Upper lobe of right lung (tissue), 1 donor: ENCODE results near the gene CCAR1. TPM values are rescaled to one million over a fixed set of nuclear protein-coding genes. Genes with fewer than 3 reads are reported as not detected.
A peak's percentile ranks its signal among the peaks of the same experiment; 100 is the strongest.

Experiments used
- ATAC-seq: fragments of 200-7000 bp; cut with Tn5 transposase; one replicate; pipeline ENCODE4 v1.9.1; 2020; ENCODE audit warnings: mild to moderate bottlenecking, moderate library complexity
- DNase-seq: peaks from one replicate; pipeline ENCODE4 v3.0.0-alpha.2; 2020
- H3K27ac ChIP-seq: fragments of 200-600 bp; one replicate; pipeline ENCODE4 v1.8.0; 2022
- H3K27me3 ChIP-seq: fragments of 200-600 bp; one replicate; pipeline ENCODE4 v1.8.0; 2022; ENCODE audit warnings: mild to moderate bottlenecking
- H3K36me3 ChIP-seq: fragments of 200-600 bp; one replicate; pipeline ENCODE4 v1.8.0; 2022
- H3K4me1 ChIP-seq: fragments of 200-600 bp; one replicate; pipeline ENCODE4 v1.8.0; 2022
- H3K4me3 ChIP-seq: fragments of 200-600 bp; one replicate; pipeline ENCODE4 v1.8.0; 2022; ENCODE audit warnings: mild to moderate bottlenecking
- H3K9me3 ChIP-seq: fragments of 200-600 bp; one replicate; pipeline ENCODE4 v1.8.0; 2022
- CTCF ChIP-seq: fragments of 200-600 bp; IDR thresholded peaks from one replicate; pipeline ENCODE4 v1.8.0; 2022; ENCODE audit warnings: antibody characterized with exemption
- intact Hi-C: fragments of 100-400 bp; cut with DNase I; formaldehyde crosslinking; loops from one replicate; pipeline ENCODE4 v1.11.0; 2022
- total RNA-seq: library from RNA; stranded (reverse); fragmentation: NEBNext Ultra II Directional; extraction: Animal tissue kit (Norgen Biotek cat#: 25700); gene quantifications from one replicate; pipeline ENCODE4 v1.2.1, GENCODE V29; 2021
- donor health status: DM: no; HTN: yes; CAD: no; lungs with severe emphysema.

CCAR1 gene
- total RNA-seq, 1 donor from 2014 or later = 45.8 TPM

GRCh38 chr10:68781613-68782574, 60.9 kb downstream of the CCAR1 start:
- TF ChIP-seq CTCF = no peak
- Histone ChIP-seq H3K9me3 (no peaks in the 10 kb centered on the region), H3K27me3 (no peaks in the 10 kb centered on the region), H3K4me1 (no peaks in the 10 kb centered on the region), H3K4me3 (no peak overlapping the region), H3K36me3 (peaks cover 78% of the 10 kb centered on the region), H3K27ac (no peak overlapping the region)
- DNase-seq (no peak), ATAC-seq (no peak)
- intact Hi-C loops = no loop called here

- peaks cover 78% of the 10 kb centered on the region for H3K36me3 ChIP-seq
- no peak for TF ChIP-seq CTCF
- H3K4me1 ChIP-seq = no peaks in the 10 kb centered on the region
- DNase-seq (no peak), ATAC-seq (no peak)
- H3K27ac ChIP-seq = no peak overlapping the region
- intact Hi-C loops = no loop called here
- no peaks in the 10 kb centered on the region for H3K27me3 ChIP-seq
- H3K4me3 ChIP-seq = no peak overlapping the region
- no peaks in the 10 kb centered on the region for H3K9me3 ChIP-seq
These were observed 63.4 kb downstream of the CCAR1 start for GRCh38 chr10:68784476-68784875.

- intact Hi-C loops = no loop called here
- DNase-seq (no peak), ATAC-seq (no peak)
- no peaks in the 10 kb centered on the region for H3K27me3 ChIP-seq
- peaks cover 91% of the 10 kb centered on the region for H3K36me3 ChIP-seq
- no peak overlapping the region for H3K27ac ChIP-seq
- H3K9me3 ChIP-seq = no peaks in the 10 kb centered on the region
- TF ChIP-seq CTCF = no peak
- H3K4me3 ChIP-seq = no peak overlapping the region
- H3K4me1 ChIP-seq = no peaks in the 10 kb centered on the region
These were observed 66.8 kb downstream of the CCAR1 start for GRCh38 chr10:68787813-68788212.

GRCh38 chr10:68790476-68790875, 69.4 kb downstream of the CCAR1 start:
- H3K27me3 ChIP-seq = no peaks in the 10 kb centered on the region
- no peak for TF ChIP-seq CTCF
- no peak for ATAC-seq
- DNase-seq = no peak
- no peak overlapping the region for H3K4me3 ChIP-seq
- intact Hi-C loops = no loop called here
- H3K9me3 ChIP-seq = no peaks in the 10 kb centered on the region
- H3K4me1 ChIP-seq = no peaks in the 10 kb centered on the region
- no peak overlapping the region for H3K27ac ChIP-seq
- peaks cover 92% of the 10 kb centered on the region for H3K36me3 ChIP-seq

- H3K36me3 ChIP-seq = peaks cover 85% of the 10 kb centered on the region
- H3K4me1 ChIP-seq = no peaks in the 10 kb centered on the region
- intact Hi-C loops = no loop called here
- TF ChIP-seq CTCF = peak; percentile 19
- no peak overlapping the region for H3K4me3 ChIP-seq
- no peaks in the 10 kb centered on the region for H3K9me3 ChIP-seq
- no peak for DNase-seq
- no peaks in the 10 kb centered on the region for H3K27me3 ChIP-seq
- ATAC-seq = no peak
- H3K27ac ChIP-seq = no peak overlapping the region
These were observed 71.1 kb downstream of the CCAR1 start for GRCh38 chr10:68792115-68792514.
